Tibial nerve (tissue), 4 donors: ENCODE results near the gene SDR39U1. TPM values are rescaled to one million over a fixed set of nuclear protein-coding genes. Genes with fewer than 3 reads are reported as not detected.
"Not testable (repeated sequence)": the region's sequence is repeated elsewhere in the genome, so short reads cannot be mapped to it uniquely, and the experiment has no call there.

Experiments
- DNase-seq, 2 donors: peaks; one replicate each; pipeline ENCODE4 v3.0.0-alpha.2; 2019; ENCODE audit warnings: low spot score in 2 of 2
- H3K27ac ChIP-seq, 4 donors: fragments of 200-600 bp; sonication (generic) in 3 of 4; one replicate each; pipeline ENCODE4 v1.5.1; 2017 to 2019; ENCODE audit warnings: mild to moderate bottlenecking in 1 of 4
- H3K27me3 ChIP-seq, 2 donors: fragments of 200-600 bp; sonication (generic) in 1 of 2; one replicate each; pipeline versions ENCODE4 v1.5.1 to v1.6.0; 2017 to 2019
- H3K36me3 ChIP-seq, 3 donors: fragments of 200-600 bp; sonication (generic); one replicate each; pipeline ENCODE4 v1.5.1; 2018 to 2019
- H3K4me1 ChIP-seq, 4 donors: fragments of 200-600 bp; sonication (generic) in 3 of 4; one replicate each; pipeline ENCODE4 v1.5.1; 2017 to 2019
- H3K4me3 ChIP-seq, 4 donors: fragments of 200-600 bp; sonication (generic) in 3 of 4; one replicate each; pipeline ENCODE4 v1.5.1; 2017 to 2019; ENCODE audit warnings: mild to moderate bottlenecking in 1 of 4, moderate library complexity in 1 of 4
- H3K9me3 ChIP-seq, 4 donors: fragments of 200-600 bp; sonication (generic) in 3 of 4; one replicate each; pipeline ENCODE4 v1.5.1; 2017 to 2019
- EP300 ChIP-seq, 2 donors: sonication (generic); formaldehyde crosslinking; IDR thresholded peaks; one replicate each; pipeline ENCODE4 v1.6.1; 2017; ENCODE audit warnings: antibody characterized with exemption in 2 of 2, mild to moderate bottlenecking in 1 of 2
- POLR2A ChIP-seq, 2 donors: fragments of 450-650 bp; IDR thresholded peaks; one replicate each; pipeline ENCODE4 v1.6.1; 2017; ENCODE audit warnings: antibody characterized with exemption in 2 of 2, mild to moderate bottlenecking in 2 of 2, moderate library complexity in 2 of 2
- WGBS, 2 donors: methylation state at CpG; one replicate each; pipeline ENCODE4 v1.1.5; 2018; 5-methylcytosine and 5-hydroxymethylcytosine counted together
- total RNA-seq, 4 donors: library from RNA; depleted of rRNA; stranded (reverse); fragments of >200 nt; gene quantifications; one replicate each; pipeline ENCODE4 v1.1.0, GENCODE V29; 2016
- TF ChIP-seq, protein P1 (sequence below), 5 experiments: fragments of 200-600 bp in 3 of 5; fragments of 450-650 bp in 2 of 5; sonication (generic) in 3 of 5; IDR thresholded peaks; one replicate each; pipeline ENCODE4 v1.5.1; 2016 to 2019; ENCODE audit warnings: antibody characterized with exemption in 5 of 5, mild to moderate bottlenecking in 3 of 5, moderate library complexity in 2 of 5

SDR39U1 gene
- total RNA-seq, 4 donors from 2014 or later = 37.9 to 64.9 (median 60.8) TPM

DNA sequence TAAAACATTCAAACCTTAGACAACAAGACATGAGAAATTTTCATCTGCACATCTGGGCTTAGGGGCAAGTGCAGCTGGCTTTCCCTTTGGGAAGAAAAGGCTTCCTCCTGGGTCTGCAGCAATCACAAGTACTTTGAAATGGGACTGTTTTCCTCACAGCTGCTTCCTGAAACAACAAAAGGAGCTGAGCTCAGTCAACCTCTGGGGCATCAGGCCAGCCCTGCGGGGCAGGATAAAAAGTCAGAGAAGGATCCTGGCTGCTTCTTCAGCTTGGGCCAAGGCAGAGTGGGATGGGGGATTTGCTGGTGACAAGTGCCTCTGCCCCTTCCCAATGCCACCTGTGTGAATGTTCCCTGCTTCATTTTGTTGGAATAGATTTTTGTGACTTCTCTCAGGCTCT is 16.2 kb upstream of the SDR39U1 start:
- peaks cover 0 to 42% (median 0%) of the 10 kb centered on the region in 3 donors for H3K36me3 ChIP-seq

DNA sequence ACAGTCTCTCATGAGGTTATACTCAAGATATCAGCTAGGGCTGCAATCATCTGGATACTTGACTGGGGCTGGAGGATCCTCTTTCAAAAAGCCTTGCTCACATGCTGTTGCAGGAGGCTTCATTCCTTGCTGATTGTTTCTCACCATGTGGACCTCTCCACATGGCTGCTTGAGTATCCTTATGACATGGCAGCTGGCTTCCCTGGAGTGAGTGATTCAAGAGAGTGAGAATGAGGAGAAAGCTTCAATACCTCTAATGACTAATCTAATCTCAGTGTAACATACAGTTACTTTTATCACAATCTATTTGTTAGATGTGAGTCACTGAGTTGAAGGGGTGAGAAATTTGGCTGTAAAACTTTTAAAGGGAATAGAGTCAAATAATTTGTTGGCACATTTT is 14.4 kb upstream of the SDR39U1 start:
- no peak for DNase-seq

More for the DNA sequence above, 16.2 kb upstream of the SDR39U1 start:
- Histone ChIP-seq H3K27me3 (no peaks in the 10 kb centered on the region), H3K9me3 (peaks cover 0 to 7% (median 0%) of the 10 kb centered on the region in 4 donors), H3K4me3 (no peak overlapping the region), H3K27ac (no peak overlapping the region), H3K4me1 (no peaks in the 10 kb centered on the region)
- DNase-seq = no peak
- TF ChIP-seq POLR2A (IDR thresholded peaks at IDR 0.05) = no peak
- TF ChIP-seq EP300 (IDR thresholded peaks at IDR 0.05) = no peak
- TF ChIP-seq, protein P1, sequence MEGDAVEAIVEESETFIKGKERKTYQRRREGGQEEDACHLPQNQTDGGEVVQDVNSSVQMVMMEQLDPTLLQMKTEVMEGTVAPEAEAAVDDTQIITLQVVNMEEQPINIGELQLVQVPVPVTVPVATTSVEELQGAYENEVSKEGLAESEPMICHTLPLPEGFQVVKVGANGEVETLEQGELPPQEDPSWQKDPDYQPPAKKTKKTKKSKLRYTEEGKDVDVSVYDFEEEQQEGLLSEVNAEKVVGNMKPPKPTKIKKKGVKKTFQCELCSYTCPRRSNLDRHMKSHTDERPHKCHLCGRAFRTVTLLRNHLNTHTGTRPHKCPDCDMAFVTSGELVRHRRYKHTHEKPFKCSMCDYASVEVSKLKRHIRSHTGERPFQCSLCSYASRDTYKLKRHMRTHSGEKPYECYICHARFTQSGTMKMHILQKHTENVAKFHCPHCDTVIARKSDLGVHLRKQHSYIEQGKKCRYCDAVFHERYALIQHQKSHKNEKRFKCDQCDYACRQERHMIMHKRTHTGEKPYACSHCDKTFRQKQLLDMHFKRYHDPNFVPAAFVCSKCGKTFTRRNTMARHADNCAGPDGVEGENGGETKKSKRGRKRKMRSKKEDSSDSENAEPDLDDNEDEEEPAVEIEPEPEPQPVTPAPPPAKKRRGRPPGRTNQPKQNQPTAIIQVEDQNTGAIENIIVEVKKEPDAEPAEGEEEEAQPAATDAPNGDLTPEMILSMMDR (IDR thresholded peaks at IDR 0.05) = no peak
- WGBS, 2 donors = 71 to 83% methylated on average over 1 of the region's 1 CpG

DNA sequence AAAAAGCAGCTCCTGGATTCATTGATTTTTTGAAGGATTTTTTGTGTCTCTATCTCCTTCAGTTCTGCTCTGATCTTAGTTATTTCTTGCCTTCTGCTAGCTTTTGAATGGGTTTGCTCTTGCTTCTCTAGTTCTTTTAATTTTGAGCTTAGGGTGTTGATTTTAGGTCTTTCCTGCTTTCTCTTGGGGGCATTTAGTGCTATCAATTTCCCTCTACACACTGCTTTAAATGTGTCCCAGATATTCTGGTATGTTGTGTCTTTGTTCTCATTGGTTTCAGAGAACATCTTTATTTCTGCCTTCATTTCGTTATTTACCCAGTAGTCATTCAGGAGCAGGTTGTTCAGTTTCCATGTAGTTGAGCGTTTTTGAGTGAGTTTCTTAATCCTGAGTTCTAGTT is 8.3 kb upstream of the SDR39U1 start:
- not testable (repeated sequence) for H3K36me3 ChIP-seq, DNase-seq, H3K4me3 ChIP-seq, H3K27ac ChIP-seq, H3K27me3 ChIP-seq, H3K9me3 ChIP-seq, H3K4me1 ChIP-seq
- 82 to 96% methylated on average over 2 of the region's 2 CpGs for WGBS, 2 donors

More for the DNA sequence above, 14.4 kb upstream of the SDR39U1 start:
- H3K27me3 ChIP-seq = no peaks in the 10 kb centered on the region
- no peak overlapping the region for H3K4me3 ChIP-seq
- H3K9me3 ChIP-seq = peaks cover 0 to 11% (median 0%) of the 10 kb centered on the region in 4 donors
- no peaks in the 10 kb centered on the region for H3K4me1 ChIP-seq
- H3K36me3 ChIP-seq = peaks cover 0 to 44% (median 0%) of the 10 kb centered on the region in 3 donors
- no peak overlapping the region for H3K27ac ChIP-seq
- TF ChIP-seq POLR2A (IDR thresholded peaks at IDR 0.05) (no peak), EP300 (IDR thresholded peaks at IDR 0.05) (no peak)
- TF ChIP-seq, protein P1 (IDR thresholded peaks at IDR 0.05) = no peak

DNA sequence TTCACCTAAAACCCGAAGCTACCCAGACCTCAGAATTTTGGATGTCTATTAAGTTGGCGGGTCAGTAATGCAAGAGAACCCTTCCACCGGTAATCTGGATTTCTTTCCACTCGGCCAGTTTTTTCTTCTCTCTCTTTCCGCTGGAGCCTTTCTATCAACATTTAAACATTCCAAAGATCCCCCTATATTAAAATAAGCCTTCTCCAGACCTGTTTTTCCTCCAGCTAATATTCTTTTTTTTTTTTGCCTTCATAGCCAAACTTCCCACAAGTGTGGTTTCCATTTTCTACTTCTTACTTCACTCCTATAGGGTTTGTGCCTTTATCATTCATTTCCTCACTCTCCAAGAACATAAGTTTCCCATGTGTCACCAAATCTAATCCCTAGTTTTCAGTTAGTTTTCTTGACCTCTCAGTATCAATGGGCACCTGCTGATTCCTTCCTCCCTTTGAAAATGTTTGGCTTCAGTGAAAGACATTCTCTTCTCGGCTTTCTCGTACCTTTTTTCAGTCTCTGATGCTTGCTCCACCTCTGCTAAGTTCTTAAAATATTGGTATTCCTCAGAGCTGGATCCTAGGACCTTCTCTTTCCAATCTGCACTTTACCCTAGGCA is 583 bp upstream of the SDR39U1 start:
- peaks cover 0 to 42% (median 19%) of the 10 kb centered on the region in 4 donors for H3K4me1 ChIP-seq
- peak overlapping the region; percentile 98 to 100 (median 98) for H3K27ac ChIP-seq
- no peaks in the 10 kb centered on the region for H3K27me3 ChIP-seq
- H3K4me3 ChIP-seq = peak overlapping the region; percentile 58 to 90 (median 69)
- no peak for DNase-seq
- TF ChIP-seq EP300 (IDR thresholded peaks at IDR 0.05) = no peak
- TF ChIP-seq POLR2A (IDR thresholded peaks at IDR 0.05) = no peak
- TF ChIP-seq, protein P1 (IDR thresholded peaks at IDR 0.05) = no peak
- H3K9me3 ChIP-seq = no peaks in the 10 kb centered on the region
- peaks cover 0 to 31% (median 9%) of the 10 kb centered on the region in 3 donors for H3K36me3 ChIP-seq
- WGBS, 2 donors = 6 to 7% methylated on average over 6 of the region's 7 CpGs

DNA sequence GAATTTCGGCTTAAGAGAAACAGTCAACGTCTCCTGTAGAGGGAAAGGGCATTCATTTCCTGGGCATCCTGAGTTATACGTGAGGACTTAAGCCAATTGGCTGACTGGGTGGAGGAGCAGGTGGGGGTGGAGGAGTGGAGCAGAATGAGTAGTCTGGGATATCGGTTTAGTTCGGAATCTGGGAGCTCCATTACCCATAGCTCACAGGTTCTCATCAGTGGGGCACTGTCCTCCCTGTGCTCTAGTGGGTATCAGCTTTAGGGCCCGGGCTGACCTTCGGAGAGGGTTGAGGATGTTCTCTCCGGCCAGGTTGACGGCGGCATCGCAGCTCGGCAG is 704 bp downstream of the SDR39U1 start:
- Histone ChIP-seq H3K27ac (peak overlapping the region; percentile 98 to 100 (median 98)), H3K9me3 (no peaks in the 10 kb centered on the region), H3K36me3 (peaks cover 0 to 44% (median 21%) of the 10 kb centered on the region in 3 donors), H3K4me1 (peaks cover 0 to 55% (median 26%) of the 10 kb centered on the region in 4 donors), H3K27me3 (no peaks in the 10 kb centered on the region), H3K4me3 (peak overlapping the region; percentile 56 to 90 (median 67))
- TF ChIP-seq EP300 (IDR thresholded peaks at IDR 0.05) = no peak
- no peak for TF ChIP-seq POLR2A (IDR thresholded peaks at IDR 0.05)
- TF ChIP-seq, protein P1 (IDR thresholded peaks at IDR 0.05) = no peak
- 0 to 1% methylated on average over 9 to 12 of the region's 12 CpGs for WGBS, 2 donors
- DNase-seq = no peak
